G401 (cell line): ENCODE results near the gene RSPH6A. TPM values are rescaled to one million over a fixed set of nuclear protein-coding genes. Genes with fewer than 3 reads are reported as not detected.

ENCODE experiments used
- DNase-seq: peaks from one replicate; pipeline ENCODE4 v3.0.0-alpha.2; 2015; ENCODE audit warnings: low spot score
- in situ Hi-C: cut with HindIII; loops from 2 replicates; pipeline ENCODE4 v1.10.0; 2016; ENCODE audit warnings: low sequenced_read_pairs, mixed read lengths
- total RNA-seq: library from RNA; depleted of rRNA; stranded (reverse); fragments of >200 nt; shearing (Covaris generic); gene quantifications from 2 replicates; pipeline ENCODE4 v1.2.3, GENCODE V29; 2014

The RSPH6A gene
- total RNA-seq, 1 experiment from 2014 or later = not detected

- in situ Hi-C loops = no loop called here
- DNase-seq = no peak
Measured at GRCh38 chr19:45825917-45826893, 11.1 kb upstream of the RSPH6A start.

DNA sequence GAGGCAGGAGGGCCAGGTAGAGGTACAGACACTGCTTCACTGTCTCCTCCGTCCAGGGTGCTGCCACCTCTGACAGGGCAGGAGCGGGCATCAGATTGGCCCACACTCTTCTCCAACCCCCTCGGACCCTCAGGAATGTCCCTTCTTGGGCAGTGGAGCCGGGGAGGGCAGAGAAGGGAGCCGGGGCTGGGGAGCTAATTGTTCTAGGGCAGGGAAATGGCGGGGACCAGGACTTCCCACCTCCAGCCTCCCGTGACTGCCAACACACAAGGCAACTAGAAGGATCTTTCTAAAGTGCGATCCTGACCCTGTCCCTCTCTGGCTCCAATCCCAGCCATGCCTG, 10.1 kb upstream of the RSPH6A start:
- no peak for DNase-seq
- in situ Hi-C loops = no loop called here

DNA sequence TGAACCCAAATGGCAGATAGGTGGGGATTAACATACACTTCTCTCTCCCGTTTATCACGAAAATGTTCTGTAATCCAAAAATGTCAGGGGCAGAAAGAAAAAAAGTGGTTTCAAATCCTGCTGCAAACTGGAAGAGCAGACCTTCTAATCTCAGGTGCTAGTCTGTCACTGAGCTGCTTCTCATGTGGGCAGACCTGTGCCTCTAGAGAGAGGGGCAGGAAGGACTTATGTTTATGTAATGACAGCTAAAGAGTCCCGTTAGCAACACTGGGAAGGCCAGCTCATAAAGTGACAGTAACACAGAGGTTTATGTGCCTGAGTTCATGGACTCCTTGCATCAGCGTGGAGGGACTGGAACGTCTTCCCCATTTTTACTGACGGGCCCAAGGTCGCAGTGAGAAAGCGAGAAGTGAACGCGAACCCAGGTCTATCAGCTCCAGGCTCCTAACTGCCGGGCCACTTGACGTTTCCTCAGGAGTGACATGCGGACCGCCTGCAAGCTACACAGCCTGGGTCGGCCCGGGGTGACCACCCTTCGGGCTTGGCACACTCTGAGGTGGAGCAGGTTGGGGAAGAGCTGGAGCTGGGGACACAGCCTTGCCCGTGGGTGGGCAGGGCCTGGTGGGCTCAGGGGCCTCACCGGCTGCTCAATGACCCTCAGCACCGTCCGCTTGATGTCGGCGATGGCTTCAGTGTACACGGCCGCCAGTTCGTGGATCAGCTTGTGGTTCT, 9.6 kb upstream of the RSPH6A start:
- DNase-seq = no peak
- in situ Hi-C loops = no loop called here

- in situ Hi-C loops = no loop called here
- peak; percentile 14 for DNase-seq
Measured at GRCh38 chr19:45824041-45824471, 8.9 kb upstream of the RSPH6A start.

GRCh38 chr19:45823182-45823581, 8.1 kb upstream of the RSPH6A start:
- DNase-seq = no peak
- in situ Hi-C loops = no loop called here

- in situ Hi-C loops = no loop called here
Measured at GRCh38 chr19:45822716-45823115, 7.6 kb upstream of the RSPH6A start.

DNA sequence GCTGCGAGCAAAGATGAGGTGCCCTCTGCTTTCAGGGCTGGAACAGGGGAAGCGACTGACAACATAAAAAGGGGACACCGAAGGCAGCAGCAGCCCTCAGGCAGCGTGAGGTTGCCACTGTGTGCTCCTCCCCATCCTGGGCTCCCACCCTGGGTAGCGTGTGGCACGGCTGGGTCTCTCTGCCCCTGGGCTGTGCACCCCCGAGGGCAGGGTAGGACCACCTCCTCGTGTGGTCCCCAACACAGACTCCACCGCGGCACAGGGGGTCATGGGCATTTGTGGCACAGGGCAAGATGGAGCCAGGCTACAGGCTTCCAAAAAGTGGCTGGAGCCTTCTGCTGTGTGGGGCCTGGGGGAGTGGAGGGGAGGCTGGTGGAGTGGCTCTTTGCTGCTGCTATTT, 6.5 kb upstream of the RSPH6A start:
- in situ Hi-C loops = no loop called here
- DNase-seq = no peak

More at GRCh38 chr19:45822716-45823115, 7.6 kb upstream of the RSPH6A start:
- DNase-seq = no peak

GRCh38 chr19:45821103-45821521, 6.0 kb upstream of the RSPH6A start:
- in situ Hi-C loops = no loop called here
- DNase-seq = no peak

DNA sequence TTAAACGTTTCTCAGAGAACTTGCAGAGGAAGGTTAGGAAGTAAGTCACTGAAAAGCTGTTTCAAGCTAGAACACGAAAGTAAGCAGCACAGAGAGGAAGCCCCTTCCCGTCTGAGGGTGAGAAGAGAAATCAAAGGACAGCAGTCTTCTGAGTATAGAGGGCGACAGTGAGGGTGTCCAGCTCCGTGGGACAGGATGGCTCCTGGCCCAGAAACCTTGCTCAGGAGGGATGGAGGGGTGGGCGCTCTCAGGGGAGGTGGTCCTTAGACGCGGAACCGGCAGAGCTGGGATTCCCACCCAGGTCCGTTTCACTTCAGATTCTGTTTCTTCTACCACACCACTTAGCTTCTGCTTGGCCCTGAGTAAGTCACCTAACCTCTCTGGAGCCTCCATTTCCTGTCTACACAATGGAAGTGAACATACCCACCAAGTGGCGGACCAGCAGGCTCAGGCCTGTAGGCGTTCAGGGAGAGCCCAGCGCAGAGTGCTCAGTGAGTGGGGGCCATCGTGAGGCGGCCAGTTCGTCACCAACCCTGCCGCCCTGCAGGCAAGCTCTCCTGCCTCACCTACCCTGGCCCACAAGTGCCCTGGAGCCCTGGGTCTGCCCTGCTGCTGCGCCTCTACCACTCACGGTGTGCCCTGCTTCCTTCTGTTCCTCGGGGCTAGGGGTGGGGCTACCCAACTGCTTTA, 5.5 kb upstream of the RSPH6A start:
- in situ Hi-C loops = no loop called here
- DNase-seq = no peak

GRCh38 chr19:45819769-45820168, 4.7 kb upstream of the RSPH6A start:
- in situ Hi-C loops = no loop called here

DNA sequence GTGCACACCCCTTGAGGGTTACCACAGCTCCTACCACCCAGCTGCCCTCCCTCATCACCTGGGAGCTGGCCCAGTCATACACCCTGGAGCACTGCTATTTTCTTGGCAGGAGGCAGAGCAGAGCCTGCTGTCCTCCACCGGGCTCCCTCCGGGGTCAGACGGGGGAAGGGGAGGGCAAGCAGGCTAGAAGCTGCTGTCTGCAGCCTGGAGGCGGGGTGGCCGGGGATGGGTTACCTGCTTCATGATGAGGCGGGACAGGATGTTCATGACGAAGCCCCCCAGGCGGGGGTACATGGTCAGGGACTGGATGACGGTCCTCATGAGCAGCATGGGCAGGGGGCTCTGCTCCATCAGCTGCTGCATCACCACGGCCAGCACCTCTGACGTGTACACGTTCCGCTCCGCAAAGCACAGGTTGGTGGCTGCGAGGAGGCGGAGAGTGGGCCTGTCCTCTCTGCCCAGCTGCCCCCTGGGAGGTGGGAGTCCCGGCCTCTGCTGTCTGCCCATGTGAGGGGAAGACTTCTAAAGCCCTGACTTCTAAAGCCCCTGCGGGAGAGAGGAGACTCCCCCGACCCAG, 2.7 kb upstream of the RSPH6A start:
- in situ Hi-C loops = no loop called here
- no peak for DNase-seq

More at GRCh38 chr19:45819769-45820168, 4.7 kb upstream of the RSPH6A start:
- DNase-seq = no peak

- DNase-seq = peak; percentile 75
- in situ Hi-C loops = no loop called here
Measured at GRCh38 chr19:45817010-45817724, 2.1 kb upstream of the RSPH6A start.

GRCh38 chr19:45816236-45817009, 1.3 kb upstream of the RSPH6A start:
- DNase-seq = no peak
- in situ Hi-C loops = no loop called here

- no peak for DNase-seq
- in situ Hi-C loops = no loop called here
Measured at GRCh38 chr19:45815481-45816216, 541 bp upstream of the RSPH6A start.

DNA sequence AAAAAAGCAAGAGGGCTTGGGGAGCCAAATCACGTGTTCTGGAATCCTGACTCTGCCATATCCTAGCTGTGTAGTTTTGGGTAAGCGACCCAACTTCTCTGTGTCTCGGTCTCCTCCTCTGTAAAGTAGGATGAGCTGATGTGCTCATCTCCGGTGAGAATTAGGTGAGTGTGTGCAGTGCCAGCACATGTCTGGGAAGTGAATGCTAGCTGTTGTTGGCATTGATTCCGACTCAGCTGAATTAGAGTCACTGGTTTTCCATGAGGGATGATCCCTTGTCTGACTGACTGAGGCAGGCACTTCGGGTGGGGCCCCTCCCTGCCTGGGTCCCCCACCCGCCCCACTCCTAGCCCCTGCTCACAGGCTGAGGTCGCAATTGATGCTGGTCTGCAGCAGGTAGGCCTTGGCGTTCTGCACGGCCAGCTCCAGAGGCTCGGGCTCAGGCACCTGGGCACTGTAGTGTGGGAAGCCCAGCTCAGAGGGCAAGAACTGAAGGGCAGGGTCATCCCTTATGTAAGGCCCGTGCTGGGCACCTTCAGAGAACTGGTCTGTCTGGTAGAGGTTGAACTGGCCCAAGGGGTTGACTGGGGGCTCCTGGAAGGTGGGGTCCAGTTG, 835 bp downstream of the RSPH6A start:
- no peak for DNase-seq
- in situ Hi-C loops = no loop called here

- in situ Hi-C loops = no loop called here
- DNase-seq = no peak
Measured at GRCh38 chr19:45812297-45812696, 2.8 kb downstream of the RSPH6A start.

- in situ Hi-C loops = no loop called here
- DNase-seq = peak; percentile 19
Measured at GRCh38 chr19:45809643-45810159, 5.4 kb downstream of the RSPH6A start.
